ENCODE results near the gene VKORC1. TPM values are rescaled to one million over a fixed set of nuclear protein-coding genes. Genes with fewer than 3 reads are reported as not detected.
"Not testable (repeated sequence)": the region's sequence is repeated elsewhere in the genome, so short reads cannot be mapped to it uniquely, and the experiment has no call there.

Gene VKORC1
- total RNA-seq, 2 experiments from 2014 or later = 66.3 to 68.9 TPM

- Mint-ChIP-seq H3K4me3 (peak within 1 kb of the TSS; percentile 80), H3K27ac (peak within 1 kb of the TSS; percentile 86), H3K27me3 (no peaks in the 10 kb centered on the region), H3K4me1 (peaks cover 22% of the 10 kb centered on the region), H3K36me3 (peaks cover 17% of the 10 kb centered on the region), H3K9me3 (ENCODE audit: low read depth) (no peaks in the 10 kb centered on the region)
- CTCF ChIA-PET = interaction anchor here (1.0 to 2.0 kb wide), 4 partner anchors 9 to 154 kb away, joined by 3 to 11 read pairs (median 4); partner anchors contain the start of gene KAT8
- peak; percentile 94 for ATAC-seq
- DNase-seq = peak; percentile 87
Observed at GRCh38 chr16:31108035-31108793, 13.6 kb upstream of the VKORC1 start, which contains the start of gene BCKDK. Gene BCKDK, plus strand, starts transcription at chr16:31108386. Its CDS starts 838 bp downstream, at chr16:31109224.

- peak; percentile 22 for ATAC-seq
- peak; percentile 51 for DNase-seq
- Mint-ChIP-seq H3K27me3 (no peaks in the 10 kb centered on the region), H3K9me3 (ENCODE audit: low read depth) (no peaks in the 10 kb centered on the region), H3K4me1 (peaks cover 22% of the 10 kb centered on the region), H3K4me3 (peak overlapping the region; percentile 80), H3K27ac (peak overlapping the region; percentile 86), H3K36me3 (peaks cover 15% of the 10 kb centered on the region)
- CTCF ChIA-PET = interaction anchor here (1.1 to 2.0 kb wide), 3 partner anchors 9 to 35 kb away, joined by 3 to 11 read pairs (median 4); partner anchors contain the start of gene KAT8
Observed at GRCh38 chr16:31107465-31107867, 12.9 kb upstream of the VKORC1 start.

- peaks cover 10% of the 10 kb centered on the region for H3K36me3 Mint-ChIP-seq
- no peaks in the 10 kb centered on the region for H3K27me3 Mint-ChIP-seq
- H3K4me1 Mint-ChIP-seq = peaks cover 22% of the 10 kb centered on the region
- DNase-seq (no peak), ATAC-seq (no peak)
- CTCF ChIA-PET = interaction anchor here (0.7 to 2.0 kb wide), 2 partner anchors 11 to 36 kb away, joined by 3 to 11 read pairs; no protein-coding TSS in a partner anchor
- peak overlapping the region; percentile 80 for H3K4me3 Mint-ChIP-seq
- no peaks in the 10 kb centered on the region for H3K9me3 Mint-ChIP-seq (ENCODE audit: low read depth)
- peak overlapping the region; percentile 86 for H3K27ac Mint-ChIP-seq
Observed at GRCh38 chr16:31106509-31107464, 12.2 kb upstream of the VKORC1 start.

GRCh38 chr16:31105677-31106213 is 11.1 kb upstream of the VKORC1 start:
- CTCF ChIA-PET = no interaction called here
- H3K27me3 Mint-ChIP-seq = no peaks in the 10 kb centered on the region
- peaks cover 22% of the 10 kb centered on the region for H3K4me1 Mint-ChIP-seq
- ATAC-seq (peak; percentile 59), DNase-seq (peak; percentile 89)
- no peaks in the 10 kb centered on the region for H3K9me3 Mint-ChIP-seq (ENCODE audit: low read depth)
- H3K27ac Mint-ChIP-seq = peak overlapping the region; percentile 75
- H3K36me3 Mint-ChIP-seq = peaks cover 10% of the 10 kb centered on the region
- H3K4me3 Mint-ChIP-seq = no peak overlapping the region

GRCh38 chr16:31100876-31101641 is 6.5 kb upstream of the VKORC1 start:
- not testable (repeated sequence) for H3K4me3 Mint-ChIP-seq; H3K4me1 Mint-ChIP-seq; DNase-seq; ATAC-seq; H3K36me3 Mint-ChIP-seq; H3K27me3 Mint-ChIP-seq; H3K9me3 Mint-ChIP-seq (ENCODE audit: low read depth); H3K27ac Mint-ChIP-seq
- CTCF ChIA-PET = interaction anchor here (1.0 to 11.2 kb wide), 3 partner anchors 12 to 116 kb away, joined by 4 to 97 read pairs (median 4); partner anchors contain the start of genes HSD3B7 and KAT8

- Mint-ChIP-seq H3K9me3 (ENCODE audit: low read depth) (no peaks in the 10 kb centered on the region), H3K4me1 (peaks cover 10% of the 10 kb centered on the region), H3K36me3 (no peaks in the 10 kb centered on the region), H3K27ac (no peak overlapping the region), H3K27me3 (no peaks in the 10 kb centered on the region), H3K4me3 (no peak overlapping the region)
- no peak for ATAC-seq
- DNase-seq = no peak
- CTCF ChIA-PET = interaction anchor here (0.8 to 11.2 kb wide), 3 partner anchors 17 to 146 kb away, joined by 3 to 97 read pairs (median 4); partner anchors contain the start of genes HSD3B7 and KAT8
Observed at GRCh38 chr16:31099860-31100638, 5.5 kb upstream of the VKORC1 start.

GRCh38 chr16:31094088-31094423 is 541 bp downstream of the VKORC1 start:
- Mint-ChIP-seq H3K4me1 (peaks cover 30% of the 10 kb centered on the region), H3K4me3 (peak overlapping the region; percentile 98), H3K9me3 (ENCODE audit: low read depth) (no peaks in the 10 kb centered on the region), H3K36me3 (peaks cover 5% of the 10 kb centered on the region), H3K27ac (peak overlapping the region; percentile 90), H3K27me3 (no peaks in the 10 kb centered on the region)
- peak; percentile 4 for ATAC-seq
- CTCF ChIA-PET = interaction anchor here (0.7 to 11.2 kb wide), 5 partner anchors 14 to 141 kb away, joined by 3 to 97 read pairs (median 7); partner anchors contain the start of genes HSD3B7, ZNF646 and ZNF668
- DNase-seq = no peak

GRCh38 chr16:31093132-31093703 is 1.4 kb downstream of the VKORC1 start:
- H3K9me3 Mint-ChIP-seq (ENCODE audit: low read depth) = no peaks in the 10 kb centered on the region
- H3K36me3 Mint-ChIP-seq = peaks cover 6% of the 10 kb centered on the region
- DNase-seq (peak; percentile 51), ATAC-seq (no peak)
- CTCF ChIA-PET = interaction anchor here (1.1 to 11.2 kb wide), 5 partner anchors 14 to 140 kb away, joined by 3 to 97 read pairs (median 7); partner anchors contain the start of genes HSD3B7, ZNF646 and ZNF668
- no peaks in the 10 kb centered on the region for H3K27me3 Mint-ChIP-seq
- peak overlapping the region; percentile 98 for H3K4me3 Mint-ChIP-seq
- H3K4me1 Mint-ChIP-seq = peaks cover 30% of the 10 kb centered on the region
- H3K27ac Mint-ChIP-seq = no peak overlapping the region

- DNase-seq = no peak
- no peaks in the 10 kb centered on the region for H3K27me3 Mint-ChIP-seq
- H3K4me1 Mint-ChIP-seq = peaks cover 30% of the 10 kb centered on the region
- CTCF ChIA-PET = interaction anchor here (1.1 to 11.2 kb wide), 2 partner anchors 13 to 107 kb away, joined by 3 to 97 read pairs; partner anchors contain the start of gene HSD3B7
- no peak overlapping the region for H3K4me3 Mint-ChIP-seq
- ATAC-seq = no peak
- no peak overlapping the region for H3K27ac Mint-ChIP-seq
- peaks cover 6% of the 10 kb centered on the region for H3K36me3 Mint-ChIP-seq
- no peaks in the 10 kb centered on the region for H3K9me3 Mint-ChIP-seq (ENCODE audit: low read depth)
Observed at GRCh38 chr16:31092330-31092729, 2.3 kb downstream of the VKORC1 start.

GRCh38 chr16:31090540-31090939 is 4.1 kb downstream of the VKORC1 start:
- CTCF ChIA-PET = interaction anchor here (1.6 kb wide), 1 partner anchor 13 kb away, joined by 4 read pairs; no protein-coding TSS in a partner anchor
- DNase-seq = no peak
- no peak overlapping the region for H3K27ac Mint-ChIP-seq
- H3K4me1 Mint-ChIP-seq = peaks cover 24% of the 10 kb centered on the region
- no peak for ATAC-seq
- no peak overlapping the region for H3K4me3 Mint-ChIP-seq
- no peaks in the 10 kb centered on the region for H3K27me3 Mint-ChIP-seq
- no peaks in the 10 kb centered on the region for H3K9me3 Mint-ChIP-seq (ENCODE audit: low read depth)
- H3K36me3 Mint-ChIP-seq = peaks cover 6% of the 10 kb centered on the region

- Mint-ChIP-seq H3K4me1 (peaks cover 13% of the 10 kb centered on the region), H3K4me3 (no peak overlapping the region), H3K27ac (no peak overlapping the region), H3K36me3 (peaks cover 6% of the 10 kb centered on the region), H3K27me3 (no peaks in the 10 kb centered on the region), H3K9me3 (ENCODE audit: low read depth) (no peaks in the 10 kb centered on the region)
- DNase-seq (no peak), ATAC-seq (no peak)
- CTCF ChIA-PET = interaction anchor here (1.6 kb wide), 2 partner anchors 14 to 108 kb away, joined by 3 to 4 read pairs; no protein-coding TSS in a partner anchor
Observed at GRCh38 chr16:31089199-31089598, 5.4 kb downstream of the VKORC1 start.

Measured in activated CD8-positive, alpha-beta memory T cell treated with anti-CD3 and anti-CD28 coated beads, Interleukin-2, amount 10 ng/mL, durations not matched to agents 7 days and 5 days (primary cell).